ENCODE measurements around the gene ADGRV1. TPM values are rescaled to one million over a fixed set of nuclear protein-coding genes. Genes with fewer than 3 reads are reported as not detected.
"Not testable (repeated sequence)": the region's sequence is repeated elsewhere in the genome, so short reads cannot be mapped to it uniquely, and the experiment has no call there.

Gene ADGRV1
- total and polyA plus RNA-seq, 3 donors from 2014 or later = 10.8 to 18.0 (median 12.6) TPM

DNA sequence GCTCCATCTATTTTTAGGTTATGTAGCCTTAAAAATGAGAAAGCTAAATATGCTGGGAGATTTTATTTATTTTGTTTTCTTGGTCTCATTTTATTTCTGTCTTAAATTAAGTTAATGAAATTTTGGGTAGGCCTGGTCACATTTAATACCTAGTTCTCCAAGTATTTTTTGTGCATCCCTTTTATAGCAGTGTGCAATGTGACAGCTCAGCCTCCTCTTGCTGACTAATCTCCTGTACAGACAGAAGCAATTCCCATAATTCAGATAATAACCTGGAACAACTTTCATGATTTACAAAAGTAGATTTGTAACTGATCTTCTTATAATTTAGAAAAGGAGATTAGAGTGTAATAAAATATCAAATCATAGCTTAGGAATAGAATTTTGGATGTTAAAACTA lies 403.9 kb downstream of the ADGRV1 start:
- no peak overlapping the region for H3K27ac ChIP-seq
- no peaks in the 10 kb centered on the region for H3K27me3 ChIP-seq
- H3K9me3 ChIP-seq = no peaks in the 10 kb centered on the region
- no peak overlapping the region for H3K4me3 ChIP-seq
- no peaks in the 10 kb centered on the region for H3K4me1 ChIP-seq
- intact Hi-C loops (cut with DNase I; ENCODE audit: low total_unique reads) = no loop called here
- TF ChIP-seq, protein P1, sequence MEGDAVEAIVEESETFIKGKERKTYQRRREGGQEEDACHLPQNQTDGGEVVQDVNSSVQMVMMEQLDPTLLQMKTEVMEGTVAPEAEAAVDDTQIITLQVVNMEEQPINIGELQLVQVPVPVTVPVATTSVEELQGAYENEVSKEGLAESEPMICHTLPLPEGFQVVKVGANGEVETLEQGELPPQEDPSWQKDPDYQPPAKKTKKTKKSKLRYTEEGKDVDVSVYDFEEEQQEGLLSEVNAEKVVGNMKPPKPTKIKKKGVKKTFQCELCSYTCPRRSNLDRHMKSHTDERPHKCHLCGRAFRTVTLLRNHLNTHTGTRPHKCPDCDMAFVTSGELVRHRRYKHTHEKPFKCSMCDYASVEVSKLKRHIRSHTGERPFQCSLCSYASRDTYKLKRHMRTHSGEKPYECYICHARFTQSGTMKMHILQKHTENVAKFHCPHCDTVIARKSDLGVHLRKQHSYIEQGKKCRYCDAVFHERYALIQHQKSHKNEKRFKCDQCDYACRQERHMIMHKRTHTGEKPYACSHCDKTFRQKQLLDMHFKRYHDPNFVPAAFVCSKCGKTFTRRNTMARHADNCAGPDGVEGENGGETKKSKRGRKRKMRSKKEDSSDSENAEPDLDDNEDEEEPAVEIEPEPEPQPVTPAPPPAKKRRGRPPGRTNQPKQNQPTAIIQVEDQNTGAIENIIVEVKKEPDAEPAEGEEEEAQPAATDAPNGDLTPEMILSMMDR (IDR thresholded peaks at IDR 0.05) = no peak
- no peak for TF ChIP-seq POLR2A (IDR thresholded peaks at IDR 0.05)
- H3K36me3 ChIP-seq (ENCODE audit: low read depth, missing control alignments) = no peaks in the 10 kb centered on the region
- no peak for DNase-seq

DNA sequence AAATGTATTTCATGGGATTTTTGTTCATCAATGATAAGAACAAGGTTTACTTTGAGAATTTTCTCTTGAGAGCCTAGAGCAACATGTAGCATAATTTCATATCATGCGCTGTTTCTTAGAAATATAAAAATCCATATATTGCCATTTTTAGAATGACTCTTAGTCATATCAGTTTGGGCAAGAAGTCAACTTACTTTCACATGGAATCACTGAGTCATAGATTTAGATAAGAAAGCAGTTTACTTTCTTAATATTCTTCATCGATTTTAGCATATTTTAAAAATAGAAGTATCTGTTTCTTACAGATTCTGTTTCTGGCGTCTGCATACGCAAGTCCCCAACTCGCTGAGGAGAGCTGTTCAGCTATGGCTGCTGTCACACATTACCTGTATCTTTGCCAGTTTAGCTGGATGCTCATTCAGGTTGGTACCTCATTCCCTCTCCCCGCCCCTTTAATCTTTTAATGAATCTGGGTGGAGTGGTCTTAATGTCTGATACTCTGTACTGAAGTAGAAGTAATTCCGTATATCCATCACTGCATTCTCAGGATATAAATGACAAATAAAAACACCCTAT lies 406.6 kb downstream of the ADGRV1 start:
- 89 to 96% methylated on average over 7 of the region's 7 CpGs for WGBS, 2 donors
- Histone ChIP-seq H3K36me3 (ENCODE audit: low read depth, missing control alignments) (no peaks in the 10 kb centered on the region), H3K4me3 (no peak overlapping the region), H3K27me3 (no peaks in the 10 kb centered on the region), H3K27ac (no peak overlapping the region), H3K4me1 (no peaks in the 10 kb centered on the region), H3K9me3 (no peaks in the 10 kb centered on the region)
- TF ChIP-seq POLR2A (IDR thresholded peaks at IDR 0.05) = no peak
- TF ChIP-seq, protein P1 (IDR thresholded peaks at IDR 0.05) = no peak
- intact Hi-C loops (cut with DNase I; ENCODE audit: low total_unique reads) = no loop called here
- no peak for DNase-seq

DNA sequence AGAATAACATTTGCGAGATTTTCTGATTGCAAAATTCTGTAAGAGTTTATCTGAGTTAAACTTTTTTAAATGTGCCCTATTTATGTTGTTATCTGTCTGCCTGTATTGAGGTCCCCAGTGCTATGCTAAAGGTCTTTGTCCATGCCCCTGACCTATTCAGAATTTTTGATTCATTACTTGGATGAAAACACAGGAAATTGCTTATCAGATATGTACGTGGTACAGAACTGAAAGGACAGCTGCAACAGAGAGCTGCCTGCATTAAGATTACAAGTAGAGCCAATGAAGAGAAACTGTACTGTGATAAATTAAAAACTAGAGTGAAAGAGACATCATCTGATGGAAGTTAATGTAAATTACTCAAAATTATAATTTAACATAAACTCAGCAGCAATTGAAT lies 408.8 kb downstream of the ADGRV1 start:
- WGBS, 2 donors = 48% methylated on average over 2 of the region's 2 CpGs
- intact Hi-C loops (cut with DNase I; ENCODE audit: low total_unique reads) = no loop called here
- no peaks in the 10 kb centered on the region for H3K9me3 ChIP-seq
- H3K4me3 ChIP-seq = no peak overlapping the region
- no peaks in the 10 kb centered on the region for H3K27me3 ChIP-seq
- H3K27ac ChIP-seq = no peak overlapping the region
- no peaks in the 10 kb centered on the region for H3K36me3 ChIP-seq (ENCODE audit: low read depth, missing control alignments)
- TF ChIP-seq, protein P1 (IDR thresholded peaks at IDR 0.05) = no peak
- no peak for TF ChIP-seq POLR2A (IDR thresholded peaks at IDR 0.05)
- H3K4me1 ChIP-seq = no peaks in the 10 kb centered on the region
- DNase-seq = no peak

DNA sequence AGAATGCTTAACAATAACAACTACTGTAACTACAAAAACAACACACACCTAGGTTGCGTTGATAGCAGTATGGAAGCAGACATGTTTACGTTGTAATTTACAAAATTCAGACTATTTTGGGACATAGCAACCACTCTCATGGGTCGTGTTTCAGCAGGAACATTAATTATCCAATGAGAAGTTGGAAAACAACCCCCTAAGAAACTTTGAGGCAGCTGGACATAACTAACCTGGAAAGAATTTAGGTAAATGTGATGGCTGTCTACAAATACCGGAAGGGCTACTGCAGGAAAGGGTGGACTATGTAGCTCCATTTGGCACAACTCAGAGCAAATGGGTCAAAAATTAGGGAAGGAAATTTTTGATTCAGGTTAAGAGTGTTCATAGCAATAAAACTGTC lies 409.3 kb downstream of the ADGRV1 start:
- Histone ChIP-seq H3K4me3 (no peak overlapping the region), H3K36me3 (ENCODE audit: low read depth, missing control alignments) (no peaks in the 10 kb centered on the region), H3K27me3 (no peaks in the 10 kb centered on the region), H3K27ac (no peak overlapping the region), H3K4me1 (no peaks in the 10 kb centered on the region), H3K9me3 (no peaks in the 10 kb centered on the region)
- intact Hi-C loops (cut with DNase I; ENCODE audit: low total_unique reads) = no loop called here
- DNase-seq = no peak
- TF ChIP-seq, protein P1 (IDR thresholded peaks at IDR 0.05) = no peak
- TF ChIP-seq POLR2A (IDR thresholded peaks at IDR 0.05) = no peak
- WGBS, 2 donors = 66 to 74% methylated on average over 4 of the region's 4 CpGs

DNA sequence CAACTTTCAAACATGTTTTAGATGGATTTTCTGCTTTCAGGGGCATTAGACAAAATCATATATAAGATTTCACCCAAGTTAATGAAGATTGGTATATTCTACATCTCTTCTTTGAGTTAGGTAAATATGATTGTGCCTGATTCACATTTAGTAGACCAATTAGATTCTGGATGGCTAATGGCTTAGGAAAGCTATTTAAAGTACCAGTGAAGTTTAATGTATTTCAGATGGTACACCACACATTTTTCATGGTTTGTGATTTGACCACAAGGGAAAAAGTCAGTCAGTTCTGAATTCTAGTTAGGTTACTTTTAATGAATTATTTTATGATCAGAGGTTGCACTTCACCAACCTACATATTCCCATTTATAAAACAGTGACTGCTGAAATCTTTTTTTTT lies 409.7 kb downstream of the ADGRV1 start:
- no peak overlapping the region for H3K27ac ChIP-seq
- no peaks in the 10 kb centered on the region for H3K9me3 ChIP-seq
- intact Hi-C loops (cut with DNase I; ENCODE audit: low total_unique reads) = no loop called here
- no peaks in the 10 kb centered on the region for H3K36me3 ChIP-seq (ENCODE audit: low read depth, missing control alignments)
- no peaks in the 10 kb centered on the region for H3K4me1 ChIP-seq
- no peaks in the 10 kb centered on the region for H3K27me3 ChIP-seq
- no peak for TF ChIP-seq POLR2A (IDR thresholded peaks at IDR 0.05)
- TF ChIP-seq, protein P1 (IDR thresholded peaks at IDR 0.05) = no peak
- H3K4me3 ChIP-seq = no peak overlapping the region
- no peak for DNase-seq

DNA sequence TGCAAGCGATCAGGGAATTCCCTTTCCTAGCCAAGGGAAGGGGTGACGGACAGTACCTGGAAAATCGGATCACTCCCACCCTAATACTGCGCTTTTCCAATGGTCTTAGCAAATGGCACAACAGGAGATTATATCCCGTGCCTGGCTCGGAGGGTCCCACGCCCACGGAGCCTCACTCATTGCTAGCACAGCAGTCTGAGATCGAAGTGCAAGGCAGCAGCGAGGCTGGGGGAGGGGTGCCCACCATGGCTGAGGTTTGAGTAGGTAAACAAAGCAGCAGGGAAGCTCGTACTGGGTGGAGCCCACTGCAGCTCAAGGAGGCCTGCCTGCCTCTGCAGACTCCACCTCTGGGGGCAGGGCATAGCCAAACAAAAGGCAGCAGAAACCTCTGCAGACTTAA lies 411.3 kb downstream of the ADGRV1 start:
- not testable (repeated sequence) for H3K9me3 ChIP-seq, H3K27me3 ChIP-seq

More for the DNA sequence above, 411.3 kb downstream of the ADGRV1 start:
- H3K27ac ChIP-seq; H3K4me3 ChIP-seq; DNase-seq; intact Hi-C loops (cut with DNase I; ENCODE audit: low total_unique reads); H3K36me3 ChIP-seq (ENCODE audit: low read depth, missing control alignments); H3K4me1 ChIP-seq: not testable (repeated sequence)
- WGBS, 2 donors = 83 to 97% methylated on average over 7 to 11 of the region's 11 CpGs
